Measurements from ENCODE around the gene MTERF1.

The MTERF1 gene

DNA sequence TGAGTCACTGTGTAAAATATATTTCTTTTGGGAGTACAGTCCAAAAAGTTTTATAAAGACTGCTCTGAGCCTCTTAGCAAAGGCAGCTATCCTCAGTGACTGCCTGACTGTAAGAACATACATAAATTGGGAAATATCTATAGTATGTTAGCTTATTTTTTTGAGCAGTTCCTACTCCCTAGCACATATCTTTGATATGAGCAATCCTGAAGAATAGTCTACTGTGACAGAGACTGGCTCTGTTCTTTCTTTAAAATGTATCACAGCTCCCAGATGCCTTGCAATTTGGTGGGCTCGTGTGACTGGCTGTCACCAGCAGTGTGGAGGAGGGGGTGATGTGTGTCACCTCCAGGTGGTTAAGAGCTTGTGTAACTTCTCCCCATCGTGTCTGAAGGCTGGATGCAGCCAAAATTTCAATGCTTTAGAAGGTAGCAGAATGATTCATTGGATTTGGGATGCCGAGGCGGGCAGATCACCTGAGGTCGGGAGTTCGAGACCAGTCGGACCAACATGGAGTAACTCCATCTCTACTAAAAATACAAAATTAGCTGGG is 47.9 kb downstream of the MTERF1 start:
- DNase-seq, result no peak

DNA sequence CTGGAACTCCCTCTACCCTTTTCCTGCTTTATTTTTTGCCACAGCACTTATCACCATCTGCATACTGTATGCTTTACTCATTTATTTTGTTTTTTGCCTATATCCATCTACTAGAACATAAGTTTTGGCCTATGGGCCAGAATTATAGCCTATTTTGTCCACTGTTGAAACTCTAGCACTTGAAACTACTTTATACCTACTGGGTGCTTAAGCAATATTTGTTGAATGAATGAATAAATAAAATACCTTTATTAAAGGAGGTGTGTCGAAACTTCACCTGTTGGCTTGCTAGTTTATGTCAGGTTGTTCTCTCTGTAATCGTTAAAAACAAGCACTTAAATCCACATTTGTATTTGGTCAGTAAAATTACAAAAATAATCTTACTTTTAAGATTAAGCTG is 53.3 kb downstream of the MTERF1 start:
- no peak for DNase-seq

DNA sequence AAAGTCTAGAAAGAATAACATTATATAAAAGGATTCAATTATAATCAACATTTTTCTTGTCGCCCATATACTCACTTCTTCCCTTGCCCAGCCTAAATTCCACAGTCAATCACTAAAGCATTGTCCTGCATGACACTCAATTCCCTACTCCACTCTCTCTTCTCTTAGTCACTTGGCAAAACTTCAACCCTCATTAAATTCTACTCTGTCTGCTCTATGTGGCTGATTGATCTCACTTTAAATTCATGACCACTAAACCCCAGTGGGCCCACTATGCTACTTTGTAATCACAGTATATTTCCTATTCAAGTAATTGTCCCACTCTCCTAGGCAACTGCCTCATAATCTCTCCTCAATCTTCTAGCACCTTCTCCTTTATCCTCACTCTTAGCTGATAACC is 54.1 kb downstream of the MTERF1 start:
- DNase-seq, result no peak

DNA sequence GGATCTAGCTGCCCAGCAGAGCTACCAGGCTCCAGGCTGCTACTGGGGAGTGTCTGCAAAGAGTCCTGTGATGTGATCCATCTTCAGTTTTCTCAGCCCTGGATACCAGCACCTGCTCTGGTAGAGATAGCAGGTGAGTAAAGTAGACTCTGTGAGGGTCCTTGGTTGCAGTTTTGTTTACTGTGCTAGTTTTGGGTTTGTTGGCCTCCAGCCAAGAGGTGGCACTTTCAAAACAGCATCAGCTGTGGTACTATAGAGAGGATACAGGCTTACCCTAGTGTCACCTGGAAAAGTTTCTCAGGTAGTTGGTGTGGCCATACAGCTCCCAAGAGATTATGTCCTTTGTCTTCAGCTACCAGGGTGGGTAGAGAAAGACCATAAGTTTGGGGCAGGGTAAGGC is 56.3 kb downstream of the MTERF1 start:
- DNase-seq, result no peak

Data from inflammatory macrophage treated with lipopolysaccharide for 1 hour (primary cell).